AG04450 (cell line): ENCODE data around the gene ANKS6. TPM values are rescaled to one million over a fixed set of nuclear protein-coding genes. Genes with fewer than 3 reads are reported as not detected.

Experiments used
- CTCF ChIA-PET: fragments of 300-600, 350-600 bp; formaldehyde crosslinking; extraction: SDS; loops from one replicate; lab custom pipeline; 2022; ENCODE audit warnings: antibody characterized with exemption, inconsistent platforms; lab: Charles Lee
- POLR2A ChIA-PET: fragments of 350-600 bp; formaldehyde crosslinking; extraction: SDS; loops from one replicate; lab custom pipeline; 2021; ENCODE audit warnings: antibody characterized with exemption, inconsistent platforms; lab: Yijun Ruan, JAX
- DNase-seq: peaks from one replicate; pipeline ENCODE4 v3.0.0-alpha.2; 2011; ENCODE audit warnings: low read depth, low spot score
- H3K27ac ChIP-seq: one replicate; pipeline ENCODE4 v1.5.1; 2012; ENCODE audit warnings: low read depth, low read length, control low read depth
- H3K27me3 ChIP-seq: one replicate; pipeline ENCODE4 v1.6.0; 2012; ENCODE audit warnings: low read length; ENCODE audit not compliant: control insufficient read depth, insufficient read depth
- H3K4me3 ChIP-seq: 2 replicates; pipeline ENCODE4 v1.5.1; 2011; ENCODE audit warnings: mild to moderate bottlenecking, low read depth, low read length, control low read depth
- H3K9me3 ChIP-seq: 2 replicates; pipeline ENCODE4 v1.5.1; 2012; ENCODE audit warnings: low read length; ENCODE audit not compliant: control insufficient read depth, insufficient read depth
- CTCF ChIP-seq: IDR thresholded peaks from 2 replicates; pipeline ENCODE4 v1.5.1; 2011; ENCODE audit warnings: low read depth, low read length, control low read depth, inconsistent platforms
- polyA plus RNA-seq: library from polyadenylated mRNA; depleted of rRNA; stranded (reverse); fragments of >200 nt; gene quantifications from 2 replicates; pipeline ENCODE4 v1.2.3, GENCODE V29; 2011

Gene ANKS6
- polyA plus RNA-seq, 1 experiment: 10.5 TPM

DNA sequence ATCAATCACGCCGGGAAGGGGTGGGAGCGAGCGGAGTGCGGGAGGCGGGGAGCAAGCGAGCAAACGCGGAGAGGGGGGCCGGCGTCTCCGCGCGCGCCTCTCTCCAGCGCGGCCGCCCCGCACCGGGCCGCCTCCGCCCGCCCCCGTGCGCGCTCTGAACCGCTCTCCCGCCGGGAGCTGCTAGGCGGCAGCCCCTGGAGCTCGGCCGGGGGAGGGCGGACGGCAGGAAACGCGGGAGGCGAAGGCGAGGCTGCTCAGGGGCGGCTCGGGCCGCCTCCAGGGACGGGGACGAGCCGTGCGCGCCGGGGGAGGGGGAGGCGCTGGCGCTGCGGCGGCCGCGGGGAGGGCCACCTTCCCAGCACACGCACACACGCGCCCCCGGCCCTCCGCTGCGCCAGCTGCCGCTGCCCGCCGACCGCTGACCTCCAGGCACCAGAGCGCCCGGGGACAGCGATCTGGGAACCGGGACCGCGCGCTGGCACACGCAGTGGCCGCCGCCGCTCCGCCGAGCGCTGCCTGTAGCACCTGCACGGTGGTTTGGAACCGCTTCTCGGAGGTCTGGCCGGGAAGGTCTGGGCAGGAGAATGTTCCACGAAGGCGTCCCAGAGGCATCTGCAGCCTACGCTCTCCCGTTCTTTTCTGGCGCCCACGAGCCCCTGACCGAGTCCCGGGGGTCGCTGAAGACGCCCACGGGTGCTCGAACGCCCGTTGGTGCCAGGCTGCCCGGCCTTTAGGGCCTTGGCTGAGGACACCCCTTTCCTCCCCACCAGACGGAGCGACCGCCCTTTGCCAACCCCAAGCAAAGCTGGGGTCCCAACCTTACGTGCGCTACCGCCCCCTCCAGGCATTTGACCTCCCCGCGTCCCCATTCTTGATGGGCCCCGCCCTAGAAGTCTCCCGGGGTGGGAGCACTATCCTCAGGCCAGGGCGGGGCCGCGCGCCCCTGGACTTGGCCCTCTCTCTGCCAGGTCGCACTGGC, 87.1 kb downstream of the ANKS6 start, which contains the start of gene GABBR2:
Gene GABBR2 (minus strand): TSS at position 3 of the 979 bp plus-strand sequence. CDS start 198 bp downstream, outside the sequence.
- ChIA-PET POLR2A (no interaction called here), CTCF (interaction anchor here (1.0 kb wide), 1 partner anchor 393 kb away, joined by 3 read pairs; no protein-coding TSS in a partner anchor)
- Histone ChIP-seq H3K27ac (no peak within 1 kb of the TSS), H3K9me3 (no peaks in the 10 kb centered on the region; the same call in 1 of the 2 replicates), H3K4me3 (peak within 1 kb of the TSS; percentile 56), H3K27me3 (peaks cover 50% of the 10 kb centered on the region)
- no peak for DNase-seq
- no peak for TF ChIP-seq CTCF

- POLR2A ChIA-PET: no interaction called here
- TF ChIP-seq CTCF: no peak
- Histone ChIP-seq H3K27ac (no peak overlapping the region), H3K4me3 (peak overlapping the region; percentile 56), H3K9me3 (no peaks in the 10 kb centered on the region; the same call in 1 of the 2 replicates), H3K27me3 (peaks cover 52% of the 10 kb centered on the region)
- CTCF ChIA-PET: interaction anchor here (1.0 kb wide), 1 partner anchor 392 kb away, joined by 3 read pairs; no protein-coding TSS in a partner anchor
- DNase-seq: no peak
These were observed 88.0 kb downstream of the ANKS6 start for GRCh38 chr9:98708103-98708932.

- Histone ChIP-seq H3K4me3 (peak overlapping the region; percentile 56), H3K27me3 (peaks cover 50% of the 10 kb centered on the region)
These were observed 88.9 kb downstream of the ANKS6 start for GRCh38 chr9:98707166-98708102.

More at GRCh38 chr9:98707166-98708102, 88.9 kb downstream of the ANKS6 start:
- ChIA-PET CTCF (interaction anchor here (0.6 to 1.9 kb wide), 8 partner anchors 31 to 392 kb away, joined by 3 to 13 read pairs (median 6); no protein-coding TSS in a partner anchor), POLR2A (no interaction called here)
- peak; percentile 46 for DNase-seq
- TF ChIP-seq CTCF: peak; percentile 79
- Histone ChIP-seq H3K27ac (no peak overlapping the region), H3K9me3 (no peaks in the 10 kb centered on the region; the same call in 1 of the 2 replicates)
